Sciatic nerve (tissue), 2 donors: Measurements from ENCODE around the gene PRF1. TPM values are rescaled to one million over a fixed set of nuclear protein-coding genes. Genes with fewer than 3 reads are reported as not detected.
"Not testable (repeated sequence)": the region's sequence is repeated elsewhere in the genome, so short reads cannot be mapped to it uniquely, and the experiment has no call there.

Experiments used
- ATAC-seq: fragments of 200-7000 bp; cut with Tn5 transposase; one replicate; pipeline ENCODE4 v1.9.1; 2020; ENCODE audit warnings: mild to moderate bottlenecking, moderate library complexity
- DNase-seq: peaks from one replicate; pipeline ENCODE4 v3.0.0-alpha.2; 2020; ENCODE audit warnings: low spot score
- intact Hi-C: fragments of 100-400 bp; cut with DNase I; formaldehyde crosslinking; loops from one replicate; pipeline ENCODE4 v1.14.2; 2022
- total RNA-seq: library from RNA; stranded (reverse); fragmentation: NEBNext Ultra II Directional; extraction: Animal tissue kit (Norgen Biotek cat#: 25700); gene quantifications from one replicate; pipeline ENCODE4 v1.2.1, GENCODE V29; 2021
- donor health status: DM: no; HTN: no; CAD: no.
- donor health status: DM: no; HTN: no; CAD: no.

Gene PRF1
- total RNA-seq, 1 donor from 2014 or later, result 7.6 TPM

DNA sequence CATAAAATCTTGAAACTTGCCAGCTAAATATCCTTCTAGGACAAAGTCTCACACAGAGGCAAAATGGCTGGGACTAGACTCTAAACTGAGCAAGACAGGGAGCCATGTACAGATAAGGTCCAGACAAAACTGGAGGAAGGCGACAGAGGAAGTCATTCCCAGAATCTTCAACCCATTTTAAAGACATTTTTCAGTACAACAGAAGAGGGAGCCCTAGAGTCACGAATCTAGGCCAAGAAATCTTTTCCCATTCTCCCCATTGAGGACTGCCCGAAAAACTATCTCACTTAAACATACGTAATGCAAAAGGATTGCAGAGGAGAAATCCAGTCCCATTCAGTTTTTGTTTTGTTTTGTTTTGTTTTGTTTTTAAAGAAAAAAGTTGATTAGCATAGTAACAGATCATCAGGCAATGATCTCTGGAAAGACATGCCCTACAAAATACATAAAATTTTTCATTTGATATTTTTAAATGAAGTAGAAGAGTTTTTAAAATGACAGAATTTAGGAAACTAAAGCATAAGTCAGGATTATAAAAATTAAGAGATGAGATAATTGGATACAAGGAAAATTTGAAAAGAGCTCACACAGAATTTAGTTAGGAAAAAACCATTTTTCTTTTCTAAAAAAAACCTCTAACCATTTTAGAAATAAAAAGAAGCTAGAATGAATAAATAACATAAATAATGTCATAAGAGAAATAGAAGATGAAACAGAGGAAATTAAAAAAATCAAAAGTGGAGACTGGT lies 16.9 kb upstream of the PRF1 start:
- ATAC-seq, result no peak
- no peak for DNase-seq
- intact Hi-C loops, result no loop called here

- ATAC-seq (no peak), DNase-seq (no peak)
- intact Hi-C loops, result no loop called here
Measured at GRCh38 chr10:70618663-70619062, 16.1 kb upstream of the PRF1 start.

DNA sequence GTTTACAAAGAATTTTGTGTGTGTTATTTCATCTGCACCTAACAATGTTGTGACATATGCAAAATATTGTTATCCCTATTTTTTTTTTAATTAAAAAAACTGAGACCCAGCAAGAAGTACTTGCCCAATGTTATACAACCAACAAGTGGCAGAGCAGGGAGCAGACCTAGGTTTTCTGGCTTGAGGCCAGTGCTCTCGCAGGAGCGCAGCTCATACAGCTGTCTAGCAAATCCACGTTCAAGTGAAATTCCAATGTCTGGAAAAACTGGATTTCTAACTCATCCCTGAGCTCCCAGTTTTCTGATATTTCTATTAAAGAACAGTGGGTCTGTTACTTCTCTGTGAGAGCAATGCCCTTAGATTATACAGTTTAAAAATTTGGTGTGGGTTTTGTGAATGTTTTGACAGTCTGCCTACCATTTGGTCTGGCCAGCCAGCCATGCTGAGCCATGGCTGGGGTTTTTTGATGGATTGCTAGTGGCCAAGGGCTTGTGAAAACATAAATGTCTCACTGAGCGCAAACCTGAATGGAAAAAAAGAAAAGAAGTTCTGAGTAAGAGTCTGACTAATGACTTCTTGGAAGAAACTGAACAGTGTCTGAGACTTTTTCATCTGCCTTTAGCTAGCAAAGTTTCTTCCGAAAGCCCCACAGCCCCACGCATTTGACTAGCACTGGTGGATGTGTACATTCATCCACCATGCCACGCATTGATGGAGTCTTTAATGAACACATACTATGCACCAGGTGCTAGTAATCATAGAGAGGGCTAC lies 15.4 kb upstream of the PRF1 start:
- intact Hi-C loops, result no loop called here
- no peak for DNase-seq
- ATAC-seq, result no peak

GRCh38 chr10:70616761-70617160 lies 14.2 kb upstream of the PRF1 start:
- DNase-seq (no peak), ATAC-seq (no peak)
- intact Hi-C loops, result no loop called here

- no peak for DNase-seq
- intact Hi-C loops, result no loop called here
- no peak for ATAC-seq
Measured at GRCh38 chr10:70615784-70616522, 13.4 kb upstream of the PRF1 start.

DNA sequence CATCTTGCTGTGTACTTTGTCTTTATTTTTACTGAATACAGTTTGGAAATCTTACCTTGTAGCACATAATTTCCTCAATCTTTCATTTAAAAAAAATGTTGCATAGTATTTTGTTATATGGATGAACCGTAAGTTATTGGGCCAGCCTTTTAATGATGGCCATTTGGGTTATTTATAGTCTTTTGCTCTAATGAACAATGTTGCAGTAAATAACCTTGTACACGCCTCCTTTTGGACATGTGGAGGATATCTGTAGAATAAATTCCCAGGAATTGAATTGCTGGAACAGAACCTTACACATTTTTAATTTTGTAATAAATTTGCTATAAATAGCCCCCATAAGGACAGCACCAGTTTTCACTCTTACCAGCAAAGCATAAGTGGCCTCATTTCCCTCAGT lies 12.7 kb upstream of the PRF1 start:
- intact Hi-C loops, result no loop called here
- no peak for DNase-seq
- ATAC-seq, result no peak

DNA sequence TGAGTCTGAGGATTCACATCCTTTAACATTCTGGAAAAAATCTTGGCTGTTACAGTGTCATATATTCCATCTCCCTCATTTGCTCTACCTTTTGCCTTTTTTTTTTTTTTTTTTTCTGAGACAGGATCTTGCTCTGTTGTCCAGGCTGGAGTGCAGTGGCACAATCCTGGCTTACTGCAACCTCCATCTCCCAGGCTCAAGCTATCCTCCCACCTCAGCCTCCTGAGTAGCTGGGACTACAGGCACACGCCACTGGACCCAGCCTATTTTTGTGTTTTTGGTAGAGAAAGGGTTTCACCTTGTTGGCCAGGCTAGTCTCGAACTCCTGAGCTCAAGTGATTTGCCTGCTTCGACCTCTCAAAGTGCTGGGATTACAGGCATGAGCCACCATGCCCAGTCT lies 11.8 kb upstream of the PRF1 start:
- intact Hi-C loops, ATAC-seq, DNase-seq: not testable (repeated sequence)

GRCh38 chr10:70613941-70614340 lies 11.4 kb upstream of the PRF1 start:
- ATAC-seq (no peak), DNase-seq (no peak)
- intact Hi-C loops, result no loop called here

DNA sequence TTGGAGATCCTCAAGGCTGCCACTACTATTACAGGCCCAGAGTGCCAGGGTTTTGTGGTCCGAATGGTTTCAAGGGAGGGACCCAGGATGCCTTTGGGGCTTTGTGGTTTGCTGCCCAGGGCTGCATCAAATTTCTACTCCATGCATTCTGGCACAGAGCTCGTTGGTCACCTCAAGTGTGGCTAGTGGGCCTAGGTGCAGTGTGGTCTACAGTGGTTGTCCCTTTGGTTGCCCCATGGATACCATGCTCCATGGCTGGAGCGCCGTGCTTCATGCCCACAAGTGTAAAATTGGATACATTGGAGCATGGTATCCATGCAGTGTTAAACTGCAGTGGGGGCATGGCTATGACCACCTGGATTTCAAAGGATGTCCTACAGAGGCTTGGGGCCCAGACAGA lies 5.4 kb upstream of the PRF1 start:
- intact Hi-C loops, result no loop called here
- DNase-seq, result no peak
- ATAC-seq, result no peak

- DNase-seq (no peak), ATAC-seq (no peak)
- intact Hi-C loops, result no loop called here
Measured at GRCh38 chr10:70605161-70605560, 2.6 kb upstream of the PRF1 start.

- no peak for DNase-seq
- intact Hi-C loops, result no loop called here
- ATAC-seq, result no peak
Measured at GRCh38 chr10:70604106-70604505, 1.6 kb upstream of the PRF1 start.

GRCh38 chr10:70603449-70603801 lies 884 bp upstream of the PRF1 start:
- intact Hi-C loops, result no loop called here
- ATAC-seq (peak; percentile 19), DNase-seq (no peak)

DNA sequence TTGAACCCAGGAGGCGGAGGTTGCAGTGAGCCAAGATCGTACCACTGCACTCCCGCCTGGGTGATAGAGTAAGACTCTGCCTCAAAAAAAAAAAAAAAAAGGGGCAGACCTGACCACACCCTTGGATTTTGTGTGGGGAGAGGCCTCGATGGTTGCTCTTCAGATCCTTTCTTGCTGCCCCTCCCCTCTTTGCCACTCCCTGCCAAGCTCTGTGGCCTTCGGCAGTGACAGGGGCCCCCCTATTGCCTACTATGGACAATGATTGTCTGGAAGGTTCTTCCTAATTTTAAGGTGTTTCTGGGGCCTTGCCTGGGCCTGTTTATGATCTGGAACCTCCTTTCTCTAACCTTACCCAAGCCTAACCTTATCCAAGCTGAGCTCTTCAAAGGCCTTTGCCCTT lies 795 bp downstream of the PRF1 start:
- no peak for ATAC-seq
- no peak for DNase-seq
- intact Hi-C loops, result no loop called here

- intact Hi-C loops, result no loop called here
- ATAC-seq, result no peak
- DNase-seq, result no peak
Measured at GRCh38 chr10:70600512-70601395, 1.8 kb downstream of the PRF1 start.

DNA sequence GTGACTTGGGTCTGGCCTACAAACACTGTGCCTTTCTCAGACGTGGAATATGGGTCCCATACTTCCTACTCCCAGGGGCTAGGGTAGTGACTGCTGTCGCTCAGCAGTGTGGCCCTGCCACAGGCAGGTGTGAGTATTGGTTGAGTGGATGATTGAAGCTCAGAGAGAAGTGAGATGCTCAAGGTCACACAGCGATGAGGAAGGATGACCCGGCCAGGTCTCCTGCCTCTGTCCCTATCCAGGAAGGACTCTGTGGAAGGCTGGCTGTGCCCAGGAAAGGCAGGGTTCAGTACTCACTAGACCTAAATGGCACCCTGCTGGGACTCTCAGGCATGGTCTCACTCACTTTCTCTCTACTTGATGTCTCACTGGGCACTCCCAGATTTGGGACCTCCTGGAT lies 2.8 kb downstream of the PRF1 start:
- intact Hi-C loops, result no loop called here
- DNase-seq, result no peak
- ATAC-seq, result no peak

DNA sequence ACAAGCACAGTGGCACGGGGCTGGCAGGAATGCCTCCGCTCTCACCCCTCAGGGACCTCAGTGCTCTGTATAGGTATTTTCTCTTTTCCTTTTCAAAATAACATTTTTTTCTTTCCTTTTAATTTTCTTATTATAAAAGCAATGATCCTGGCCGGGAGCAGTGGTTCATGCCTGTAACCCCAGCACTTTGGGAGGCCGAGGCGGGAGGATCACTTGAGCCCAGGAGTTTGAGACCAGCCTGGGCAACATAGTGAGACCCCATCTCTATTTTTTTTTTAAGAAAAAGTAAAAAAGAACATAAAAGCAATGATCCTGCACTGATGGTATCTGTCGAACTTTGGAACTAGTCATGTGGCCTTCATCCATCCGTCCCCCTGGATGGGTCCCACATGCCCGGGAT lies 3.2 kb downstream of the PRF1 start:
- DNase-seq (no peak), ATAC-seq (no peak)
- intact Hi-C loops, result no loop called here

- no peak for ATAC-seq
- DNase-seq, result no peak
- intact Hi-C loops, result no loop called here
Measured at GRCh38 chr10:70598857-70599295, 3.7 kb downstream of the PRF1 start.

DNA sequence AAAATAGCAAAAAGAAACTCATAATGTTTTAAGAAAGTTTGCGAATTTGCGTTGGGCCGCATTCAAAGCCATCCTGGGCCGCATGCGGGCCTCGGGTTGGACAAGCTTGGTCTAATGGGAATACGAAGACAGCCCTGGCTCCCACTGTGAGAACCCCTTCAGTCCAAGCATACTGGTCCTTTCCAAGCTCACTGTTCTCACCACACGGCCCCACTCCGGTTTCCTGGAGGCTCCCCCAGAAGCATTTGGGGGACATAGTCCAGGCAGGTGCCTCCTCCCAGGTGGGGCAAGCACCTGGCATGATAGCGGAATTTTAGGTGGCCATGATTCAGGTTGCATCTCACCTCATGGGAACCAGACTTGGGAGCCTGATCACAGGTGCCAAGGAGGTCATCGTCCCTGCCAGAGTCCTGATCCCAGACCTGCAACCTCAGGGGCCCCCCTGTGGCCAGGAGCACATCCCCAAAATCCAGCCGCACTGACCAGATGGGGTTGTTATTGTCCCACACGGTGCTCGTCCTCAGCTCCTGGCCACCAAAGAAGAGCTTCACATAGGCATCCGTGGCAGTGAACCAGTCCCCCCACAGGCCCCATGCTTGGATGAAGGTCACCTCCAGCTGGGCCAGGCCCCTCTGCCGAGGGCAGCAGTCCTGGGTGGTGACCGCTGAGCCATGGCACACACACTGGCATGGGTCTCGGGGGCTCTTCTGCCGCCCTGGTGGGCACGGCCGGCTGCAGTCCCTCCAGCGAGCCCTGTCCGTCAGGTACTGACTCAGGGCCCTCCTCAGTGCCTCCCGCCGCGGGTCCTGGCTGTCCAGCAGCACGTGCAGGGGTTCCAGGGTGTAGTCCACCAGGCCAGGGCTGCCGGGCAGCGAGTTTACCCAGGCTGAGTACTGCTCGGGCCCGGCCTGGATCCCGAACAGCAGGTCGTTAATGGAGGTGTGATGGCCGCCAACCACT lies 4.4 kb downstream of the PRF1 start:
- no peak for DNase-seq
- intact Hi-C loops, result no loop called here
- no peak for ATAC-seq
